PFSK-1 (cell line): ENCODE measurements around the gene PHC2.

Source experiments
- POLR2AphosphoS5 ChIP-seq: IDR thresholded peaks from 2 replicates; pipeline ENCODE4 v1.6.1; 2012; ENCODE audit warnings: low read depth, mild to moderate bottlenecking, control low read depth, low read length, moderate library complexity
- REST ChIP-seq, 2 experiments: IDR thresholded peaks; 2 replicates each; pipeline versions ENCODE4 v1.6.1 to v1.8.0; 2011 to 2012; ENCODE audit warnings: low read depth in 2 of 2, low read length in 2 of 2, control low read depth in 1 of 2, inconsistent platforms in 1 of 2, mild to moderate bottlenecking in 1 of 2, moderate library complexity in 1 of 2; ENCODE audit not compliant: insufficient read depth in 1 of 2

GRCh38 chr1:33369764-33370163 is 61.1 kb downstream of the PHC2 start:
- no peak for TF ChIP-seq REST (IDR thresholded peaks at IDR 0.05; ENCODE audit: insufficient read depth in 1 of 2, low read depth in 2 of 2, low read length in 2 of 2)
- TF ChIP-seq POLR2AphosphoS5, result no peak
